ENCODE results near the gene SLIT3.
A peak's percentile ranks its signal among the peaks of the same experiment; 100 is the strongest.

SLIT3 gene

DNA sequence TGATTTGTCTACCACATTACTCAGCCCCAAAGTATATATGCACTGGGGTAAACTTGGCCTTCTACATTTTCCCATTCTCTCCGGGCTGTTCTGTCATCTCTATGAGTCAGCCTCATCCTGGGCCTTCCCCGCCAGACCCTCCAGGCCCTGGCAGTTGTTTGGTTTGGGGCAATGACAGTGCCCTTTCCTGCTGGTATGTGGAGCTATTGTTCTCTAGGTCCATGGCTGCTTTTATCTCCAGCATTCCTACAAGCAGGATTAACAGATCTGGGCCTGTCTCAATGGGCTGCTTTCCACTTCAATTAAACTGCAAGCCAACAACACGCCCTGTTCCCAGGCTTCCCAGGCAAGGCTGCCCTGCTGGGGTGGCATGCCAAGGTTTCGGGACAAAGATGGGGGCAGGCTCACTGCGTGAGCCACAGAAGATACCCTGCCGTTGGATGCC is 136.4 kb downstream of the SLIT3 start:
- no peak overlapping the region for H3K4me3 ChIP-seq (ENCODE audit: low read length)
- no peak for TF ChIP-seq CTCF (conservative IDR thresholded peaks at IDR 0.05; ENCODE audit: low read depth, low read length)
- DNase-seq (ENCODE audit: low read depth), result peak; percentile 91

- peak; percentile 84 for DNase-seq (ENCODE audit: low read depth)
- no peak overlapping the region for H3K4me3 ChIP-seq (ENCODE audit: low read length)
- no peak for TF ChIP-seq CTCF (conservative IDR thresholded peaks at IDR 0.05; ENCODE audit: low read depth, low read length)
Observed at GRCh38 chr5:169162407-169162806, 138.5 kb downstream of the SLIT3 start.

GRCh38 chr5:169161022-169161680 is 139.8 kb downstream of the SLIT3 start:
- no peak for TF ChIP-seq CTCF (conservative IDR thresholded peaks at IDR 0.05; ENCODE audit: low read depth, low read length)
- DNase-seq (ENCODE audit: low read depth), result peak; percentile 100
- no peak overlapping the region for H3K4me3 ChIP-seq (ENCODE audit: low read length)

GRCh38 chr5:169160405-169160901 is 140.5 kb downstream of the SLIT3 start:
- peak; percentile 61 for TF ChIP-seq CTCF (conservative IDR thresholded peaks at IDR 0.05; ENCODE audit: low read depth, low read length)
- peak; percentile 88 for DNase-seq (ENCODE audit: low read depth)
- no peak overlapping the region for H3K4me3 ChIP-seq (ENCODE audit: low read length)

DNA sequence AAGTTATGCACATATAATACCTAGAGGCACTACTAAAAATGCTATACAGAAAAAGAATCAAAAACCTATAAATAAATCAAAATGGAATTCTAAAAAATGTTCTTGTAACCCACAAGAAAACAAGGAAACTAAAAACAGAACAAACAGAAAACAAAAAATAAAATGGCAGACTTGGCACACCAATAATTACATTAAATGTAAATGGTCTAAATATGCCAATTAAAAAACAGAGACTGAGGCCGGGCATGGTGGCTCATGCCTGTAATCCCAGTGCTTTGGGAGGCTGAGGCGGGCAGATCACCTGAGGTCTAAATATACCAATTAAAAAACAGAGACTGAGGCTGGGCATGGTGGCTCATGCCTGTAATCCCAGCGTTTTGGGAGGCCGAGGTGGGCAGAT is 142.2 kb downstream of the SLIT3 start:
- no peak for DNase-seq (ENCODE audit: low read depth)
- H3K4me3 ChIP-seq (ENCODE audit: low read length), result no peak overlapping the region
- TF ChIP-seq CTCF (conservative IDR thresholded peaks at IDR 0.05; ENCODE audit: low read depth, low read length), result no peak

DNA sequence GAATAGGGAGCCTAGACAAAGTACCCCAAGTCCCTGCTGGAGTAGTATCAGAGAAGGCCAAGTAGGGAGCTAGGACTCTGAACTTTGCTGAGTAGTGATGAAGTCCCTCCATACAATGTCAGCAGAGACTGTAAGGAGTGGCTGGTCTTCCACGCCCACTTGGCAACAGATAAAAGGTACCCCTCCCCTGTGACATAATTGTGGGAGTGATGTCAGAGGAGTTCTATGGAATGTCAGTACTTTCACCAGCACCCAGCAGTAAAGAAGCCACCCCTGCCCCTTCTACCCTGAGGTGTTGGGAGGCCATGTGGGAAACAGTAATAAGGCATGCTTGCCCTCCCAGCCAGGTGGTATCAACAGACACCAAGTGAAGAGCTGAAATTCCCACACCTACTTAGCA is 143.9 kb downstream of the SLIT3 start:
- no peak for TF ChIP-seq CTCF (conservative IDR thresholded peaks at IDR 0.05; ENCODE audit: low read depth, low read length)
- no peak overlapping the region for H3K4me3 ChIP-seq (ENCODE audit: low read length)
- no peak for DNase-seq (ENCODE audit: low read depth)

- no peak for TF ChIP-seq CTCF (conservative IDR thresholded peaks at IDR 0.05; ENCODE audit: low read depth, low read length)
- no peak for DNase-seq (ENCODE audit: low read depth)
- H3K4me3 ChIP-seq (ENCODE audit: low read length), result no peak overlapping the region
Observed at GRCh38 chr5:169154679-169155078, 146.3 kb downstream of the SLIT3 start.

Measured in retinal pigment epithelial cell (primary cell).